K562 (cell line): Measurements from ENCODE around the gene NDRG4. TPM values are rescaled to one million over a fixed set of nuclear protein-coding genes. Genes with fewer than 3 reads are reported as not detected.

ENCODE experiments used
- BRD9 ChIP-seq: fragments of 450-650 bp; IDR thresholded peaks from 2 replicates; pipeline ENCODE4 v1.6.1; 2018; ENCODE audit warnings: low read depth; ENCODE audit not compliant: partially characterized antibody
- CHD4 ChIP-seq: fragments of 200-600 bp; sonication (generic); IDR thresholded peaks from 3 replicates; pipeline ENCODE4 v1.6.1; 2012; ENCODE audit warnings: low read depth, mild to moderate bottlenecking, mixed read lengths, low read length, inconsistent platforms; ENCODE audit not compliant: insufficient read depth, insufficient replicate concordance, poor library complexity, severe bottlenecking
- COPS2 ChIP-seq: fragments of 450-650 bp; conservative IDR thresholded peaks from 2 replicates; pipeline ENCODE4 v1.6.1; 2016; ENCODE audit warnings: mild to moderate bottlenecking, moderate library complexity
- EP400 ChIP-seq: fragments of 450-650 bp; IDR thresholded peaks from 2 replicates; pipeline ENCODE4 v1.6.1; 2017; ENCODE audit warnings: antibody characterized with exemption, mild to moderate bottlenecking, moderate library complexity
- GATA2 ChIP-seq: sonication (generic); formaldehyde crosslinking; IDR thresholded peaks from 2 replicates; pipeline ENCODE4 v1.4.0; 2020; ENCODE audit warnings: mild to moderate bottlenecking, missing genetic modification reagents
- GATAD2B ChIP-seq: fragments of 450-650 bp; IDR thresholded peaks from 2 replicates; pipeline ENCODE4 v1.6.1; 2017; ENCODE audit warnings: mild to moderate bottlenecking, borderline replicate concordance
- HDAC8 ChIP-seq: fragments of 450-650 bp; IDR thresholded peaks from 2 replicates; pipeline ENCODE4 v1.6.1; 2016; ENCODE audit warnings: mild to moderate bottlenecking, missing genetic modification characterization, moderate library complexity, missing compliant biosample characterization
- MYC ChIP-seq, 2 experiments: fragments of 250-450 bp in 1 of 2; sonication (Bioruptor Pico) in 1 of 2; IDR thresholded peaks; 2 replicates each; pipeline versions ENCODE4 v1.5.1 to v1.6.1; 2012 to 2021; ENCODE audit warnings: low read depth in 2 of 2, borderline replicate concordance in 1 of 2, improper control_type of control experiment in 1 of 2, low read length in 1 of 2, mild to moderate bottlenecking in 1 of 2, moderate library complexity in 1 of 2
- NCOR1 ChIP-seq: fragments of 450-650 bp; IDR thresholded peaks from 2 replicates; pipeline ENCODE4 v1.6.1; 2016; ENCODE audit warnings: mild to moderate bottlenecking, moderate library complexity
- NFYB ChIP-seq: IDR thresholded peaks from 2 replicates; pipeline ENCODE4 v1.6.1; 2011; ENCODE audit warnings: mild to moderate bottlenecking, moderate library complexity; ENCODE audit not compliant: insufficient read length; ENCODE audit errors: extremely low read depth
- PCBP2 ChIP-seq: fragments of 200-400 bp; formaldehyde crosslinking; IDR thresholded peaks from 2 replicates; pipeline ENCODE4 v1.6.1; 2018; ENCODE audit warnings: low read length, low read depth, mild to moderate bottlenecking, moderate library complexity; ENCODE audit not compliant: poor library complexity, severe bottlenecking
- PTRF ChIP-seq: fragments of 450-650 bp; IDR thresholded peaks from 2 replicates; pipeline ENCODE4 v1.6.1; 2016; ENCODE audit warnings: mild to moderate bottlenecking, missing genetic modification characterization, missing compliant biosample characterization
- SNRNP70 ChIP-seq: fragments of 200-400 bp; formaldehyde crosslinking; optimal IDR thresholded peaks from 2 replicates; pipeline ENCODE3; 2017; ENCODE audit warnings: low read depth, low read length
- TAF7 ChIP-seq: fragments of 450-650 bp; IDR thresholded peaks from 2 replicates; pipeline ENCODE4 v1.6.1; 2016; ENCODE audit warnings: missing genetic modification characterization, missing compliant biosample characterization
- U2AF1 ChIP-seq: fragments of 200-400 bp; formaldehyde crosslinking; optimal IDR thresholded peaks from 2 replicates; pipeline ENCODE3; 2017; ENCODE audit warnings: mild to moderate bottlenecking, low read depth, low read length, moderate library complexity
- WHSC1 ChIP-seq: IDR thresholded peaks from one replicate; pipeline ENCODE4 v1.6.1; 2012; ENCODE audit warnings: low read length, control low read depth, inconsistent platforms
- ZNF140 ChIP-seq: fragments of 250-450 bp; sonication (Bioruptor Pico); IDR thresholded peaks from 2 replicates; pipeline ENCODE4 v1.8.0; 2021; ENCODE audit warnings: moderate library complexity, mild to moderate bottlenecking, inconsistent platforms
- ZNF232 ChIP-seq: sonication (generic); formaldehyde crosslinking; IDR thresholded peaks from 2 replicates; pipeline ENCODE4 v1.8.0; 2022; ENCODE audit warnings: mild to moderate bottlenecking, missing genetic modification reagents
- ZNF316 ChIP-seq: fragments of 450-650 bp; IDR thresholded peaks from 2 replicates; pipeline ENCODE4 v1.6.1; 2016
- ZNF347 ChIP-seq: fragments of 450-650 bp; formaldehyde crosslinking; IDR thresholded peaks from 2 replicates; pipeline ENCODE4 v1.4.0; 2020; ENCODE audit warnings: low read depth, mild to moderate bottlenecking, moderate library complexity
- ZNF561 ChIP-seq: fragments of 450-650 bp; formaldehyde crosslinking; conservative IDR thresholded peaks from 2 replicates; pipeline ENCODE4 v1.4.0; 2020; ENCODE audit warnings: mild to moderate bottlenecking, moderate library complexity
- polyA plus RNA-seq, 8 experiments: library from polyadenylated mRNA; depleted of rRNA in 4 of 8; stranded (reverse) in 5 of 8; unstranded in 3 of 8; fragments of >200 nt; fragmentation: Nextera tagmentation in 2 of 8; fragmentation: Illumina TruSeq in 1 of 8; extraction: Ambion mirVana in 2 of 8; extraction: Trizol in 1 of 8; gene quantifications; 2 replicates each; pipeline versions ENCODE4 v1.2.1 to v1.2.3, GENCODE V29; 2011 to 2014; ENCODE audit warnings: inconsistent platforms in 1 of 8, missing spikeins in 1 of 8
- total RNA-seq, 7 experiments: library from RNA; depleted of rRNA in 6 of 7; stranded (reverse); fragments of >200 nt in 6 of 7; fragmentation: Illumina TruSeq in 2 of 7; extraction: Trizol in 2 of 7; gene quantifications; 2 replicates each; pipeline versions ENCODE4 v1.2.1 to v1.2.3, GENCODE V29; 2011 to 2021; ENCODE audit warnings: low replicate concordance in 1 of 7
- TF ChIP-seq, protein P1 (sequence below), 3 experiments: fragments of 200-800 bp in 1 of 3; sonication (Bioruptor generic) in 1 of 3; sonication (generic) in 1 of 3; formaldehyde crosslinking in 1 of 3; IDR thresholded peaks; 2 replicates each; pipeline versions ENCODE4 v1.6.1 to v1.8.0; 2016 to 2022; ENCODE audit warnings: mild to moderate bottlenecking in 2 of 3, missing compliant biosample characterization in 2 of 3, missing genetic modification characterization in 2 of 3, missing genetic modification reagents in 1 of 3
- TF ChIP-seq, protein P2 (sequence below), 2 experiments: fragments of 450-650 bp in 1 of 2; IDR thresholded peaks; 2 replicates each; pipeline ENCODE4 v1.6.1; 2011 to 2017; ENCODE audit warnings: low read depth in 2 of 2, antibody characterized with exemption in 1 of 2, borderline replicate concordance in 1 of 2, low read length in 1 of 2, mild to moderate bottlenecking in 1 of 2, mixed read lengths in 1 of 2; ENCODE audit not compliant: control insufficient read depth in 1 of 2

The NDRG4 gene
- total and polyA plus RNA-seq, 9 of the 15 experiments (the other 6 are each of a cell fraction or from before 2014, with no cell fraction given), result 0.06 to 0.95 (median 0.28) TPM

DNA sequence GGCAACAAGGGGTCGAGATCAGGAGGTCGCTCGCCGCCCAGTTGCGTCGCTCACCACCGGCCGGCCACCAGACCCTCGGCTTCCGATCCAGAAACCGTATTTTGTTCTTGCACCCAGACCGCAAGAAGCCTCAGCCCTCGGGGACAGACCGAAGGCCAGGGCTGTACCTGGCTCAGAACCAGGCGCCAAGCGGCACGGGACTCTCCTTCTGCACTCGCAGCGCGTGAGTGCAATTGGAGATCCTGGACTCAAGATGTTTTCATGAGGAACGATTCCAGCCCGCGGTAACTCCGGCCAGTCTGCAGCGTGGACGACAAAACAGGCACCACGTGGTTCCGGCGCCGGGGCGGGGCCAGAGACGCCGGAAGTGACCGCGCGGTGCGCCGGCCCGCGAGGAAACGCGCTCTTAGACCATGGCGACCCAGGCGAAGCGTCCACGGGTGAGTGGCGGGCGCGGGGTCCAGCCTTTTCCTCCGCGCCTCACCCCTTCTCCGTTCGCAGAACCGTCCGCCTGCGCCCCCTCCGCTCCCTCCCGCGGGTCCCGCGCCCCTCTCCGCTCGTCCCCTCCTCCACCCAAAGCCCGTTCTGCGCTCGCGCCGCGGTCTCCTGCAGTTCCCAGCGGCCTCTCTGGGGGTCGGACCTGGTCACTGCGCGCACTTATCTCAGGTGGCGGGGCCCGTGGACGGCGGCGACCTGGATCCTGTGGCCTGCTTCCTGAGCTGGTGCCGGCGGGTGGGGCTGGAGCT, 15.4 kb downstream of the NDRG4 start, which contains the start of gene SETD6 (continued):
- TF ChIP-seq NFYB, result no peak
- no peak for TF ChIP-seq GATAD2B
- TF ChIP-seq SNRNP70, result no peak
- TF ChIP-seq PTRF (tag), result no peak
- TF ChIP-seq ZNF232 (CRISPR knock-in tag), result peak; percentile 71
- TF ChIP-seq PCBP2, result no peak
- no peak for TF ChIP-seq ZNF316
- TF ChIP-seq, protein P1, sequence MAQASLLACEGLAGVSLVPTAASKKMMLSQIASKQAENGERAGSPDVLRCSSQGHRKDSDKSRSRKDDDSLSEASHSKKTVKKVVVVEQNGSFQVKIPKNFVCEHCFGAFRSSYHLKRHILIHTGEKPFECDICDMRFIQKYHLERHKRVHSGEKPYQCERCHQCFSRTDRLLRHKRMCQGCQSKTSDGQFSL (CRISPR knock-in tag; IDR thresholded peaks at IDR 0.05), result no peak
- TF ChIP-seq, protein P1 (tag; IDR thresholded peaks at IDR 0.05), result no peak
- no peak for TF ChIP-seq ZNF347 (CRISPR knock-in tag)
- no peak for TF ChIP-seq GATA2 (CRISPR knock-in tag)
- no peak for TF ChIP-seq NCOR1
- peak; percentile 97 for TF ChIP-seq EP400
- no peak for TF ChIP-seq ZNF140 (CRISPR knock-in tag)
- no peak for TF ChIP-seq HDAC8 (tag)
- TF ChIP-seq MYC (IDR thresholded peaks at IDR 0.05; ENCODE audit: low read depth, low read length), result peak; percentile 98
- peak; percentile 95; the same call in 1 of the 2 replicates for TF ChIP-seq MYC (CRISPR knock-in tag; IDR thresholded peaks at IDR 0.05; ENCODE audit: borderline replicate concordance, low read depth)
- no peak for TF ChIP-seq BRD9
- TF ChIP-seq COPS2, result no peak
- TF ChIP-seq, protein P2, sequence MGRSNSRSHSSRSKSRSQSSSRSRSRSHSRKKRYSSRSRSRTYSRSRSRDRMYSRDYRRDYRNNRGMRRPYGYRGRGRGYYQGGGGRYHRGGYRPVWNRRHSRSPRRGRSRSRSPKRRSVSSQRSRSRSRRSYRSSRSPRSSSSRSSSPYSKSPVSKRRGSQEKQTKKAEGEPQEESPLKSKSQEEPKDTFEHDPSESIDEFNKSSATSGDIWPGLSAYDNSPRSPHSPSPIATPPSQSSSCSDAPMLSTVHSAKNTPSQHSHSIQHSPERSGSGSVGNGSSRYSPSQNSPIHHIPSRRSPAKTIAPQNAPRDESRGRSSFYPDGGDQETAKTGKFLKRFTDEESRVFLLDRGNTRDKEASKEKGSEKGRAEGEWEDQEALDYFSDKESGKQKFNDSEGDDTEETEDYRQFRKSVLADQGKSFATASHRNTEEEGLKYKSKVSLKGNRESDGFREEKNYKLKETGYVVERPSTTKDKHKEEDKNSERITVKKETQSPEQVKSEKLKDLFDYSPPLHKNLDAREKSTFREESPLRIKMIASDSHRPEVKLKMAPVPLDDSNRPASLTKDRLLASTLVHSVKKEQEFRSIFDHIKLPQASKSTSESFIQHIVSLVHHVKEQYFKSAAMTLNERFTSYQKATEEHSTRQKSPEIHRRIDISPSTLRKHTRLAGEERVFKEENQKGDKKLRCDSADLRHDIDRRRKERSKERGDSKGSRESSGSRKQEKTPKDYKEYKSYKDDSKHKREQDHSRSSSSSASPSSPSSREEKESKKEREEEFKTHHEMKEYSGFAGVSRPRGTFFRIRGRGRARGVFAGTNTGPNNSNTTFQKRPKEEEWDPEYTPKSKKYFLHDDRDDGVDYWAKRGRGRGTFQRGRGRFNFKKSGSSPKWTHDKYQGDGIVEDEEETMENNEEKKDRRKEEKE (IDR thresholded peaks at IDR 0.05; ENCODE audit: borderline replicate concordance in 1 of 2, control insufficient read depth in 1 of 2, low read depth in 2 of 2, low read length in 1 of 2), result no peak
- TF ChIP-seq WHSC1, result no peak
- TF ChIP-seq ZNF561 (CRISPR knock-in tag), result no peak
- TF ChIP-seq CHD4, result no peak
- TF ChIP-seq TAF7 (tag), result peak; percentile 37; the same call in 1 of the 2 replicates
- peak; percentile 93 for TF ChIP-seq U2AF1
